Stimulated activated naive CD4-positive, alpha-beta T cell (primary cell): ENCODE results near the gene FIG4.
"Not testable (repeated sequence)": the region's sequence is repeated elsewhere in the genome, so short reads cannot be mapped to it uniquely, and the experiment has no call there.

Experiments used
- DNase-seq, 6 experiments: peaks; one replicate each; lab custom pipeline; 2025; lab: John Stamatoyannopoulos, UW

Gene FIG4

DNA sequence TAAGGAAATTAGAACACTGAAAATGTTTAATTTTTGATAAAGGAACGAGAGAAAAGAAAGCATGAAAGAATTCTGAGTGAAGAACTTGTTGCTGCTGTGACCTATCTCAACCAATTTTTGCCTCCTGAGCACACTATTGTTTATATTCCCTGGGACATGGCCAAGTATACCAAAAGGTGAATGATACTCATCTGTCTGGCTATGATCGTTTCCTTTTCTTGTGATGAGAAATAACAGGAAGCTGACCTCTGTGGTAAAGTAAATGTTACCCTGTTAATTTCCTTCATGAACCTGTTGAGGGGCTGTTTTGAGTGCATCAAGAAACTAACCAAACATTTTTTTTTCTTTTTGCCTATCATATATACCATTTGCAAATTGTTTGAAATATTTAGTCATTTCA is 69.1 kb downstream of the FIG4 start:
- DNase-seq: no peak

DNA sequence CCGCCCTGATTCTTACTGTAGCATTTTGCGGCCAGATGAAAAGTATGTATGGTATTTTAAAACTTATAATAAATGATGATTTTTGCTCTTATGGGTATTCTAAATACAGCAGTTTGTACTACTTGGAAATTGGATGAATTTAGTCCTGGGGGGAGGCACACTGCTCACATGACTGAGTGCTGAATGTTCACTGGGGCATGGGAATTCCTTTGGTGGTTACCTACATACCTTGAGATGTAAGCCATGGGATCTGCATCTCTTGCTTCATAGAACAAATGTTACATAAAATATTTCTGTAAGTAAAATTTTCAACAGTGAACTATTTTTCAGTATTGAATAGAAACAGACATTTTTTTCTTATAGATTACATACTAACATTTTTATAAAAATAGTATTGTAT is 71.1 kb downstream of the FIG4 start:
- DNase-seq: no peak

DNA sequence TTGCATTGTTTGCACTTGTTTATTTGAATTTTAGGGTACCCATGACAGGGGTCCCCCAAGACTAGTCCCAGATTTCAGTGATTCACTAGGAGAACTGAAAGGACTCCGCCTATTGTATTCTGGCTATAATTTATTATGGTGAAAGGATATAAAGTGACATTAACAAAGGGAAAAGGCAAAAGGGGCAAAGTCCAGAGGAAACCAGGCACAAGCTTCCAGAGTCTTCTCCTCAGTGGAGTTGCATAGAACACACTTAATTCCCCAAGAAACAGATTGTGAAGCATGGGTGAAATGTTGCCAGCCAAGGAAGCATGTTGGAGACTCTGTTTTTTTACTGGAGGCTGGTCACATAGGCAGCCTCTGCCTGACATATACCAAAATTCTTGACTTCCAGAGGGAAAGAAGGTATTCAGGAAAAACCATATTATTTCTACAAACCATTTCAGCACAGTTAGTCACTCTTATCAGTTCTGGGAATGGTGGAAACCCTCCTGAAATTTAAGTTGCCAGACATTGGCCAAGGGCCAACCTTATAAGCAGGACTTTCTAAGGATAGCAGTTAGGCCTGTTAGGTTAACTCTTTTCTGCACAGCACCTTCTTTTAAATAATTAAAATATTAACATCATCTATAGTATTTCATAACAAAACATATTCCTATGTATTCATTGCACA is 71.8 kb downstream of the FIG4 start:
- no peak for DNase-seq

DNA sequence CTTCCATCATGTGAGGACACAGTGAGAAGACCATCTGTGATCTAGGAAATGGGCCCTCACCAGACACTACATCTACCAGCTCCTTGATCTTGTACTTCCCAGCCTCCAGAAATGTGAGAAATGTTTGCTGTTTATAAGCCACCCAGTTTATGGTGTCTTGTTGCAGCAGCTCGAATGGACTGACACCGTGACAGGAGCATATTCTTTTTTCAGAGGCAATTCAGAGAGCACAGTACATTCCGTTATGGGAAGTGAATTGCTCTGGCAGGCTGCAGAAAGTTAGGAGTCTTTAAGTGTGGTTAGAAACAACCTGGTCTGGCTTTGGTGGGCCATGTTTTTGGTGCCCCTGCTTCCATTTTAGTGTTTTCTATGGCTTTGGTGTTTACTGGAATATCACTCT is 75.1 kb downstream of the FIG4 start:
- DNase-seq: no peak

DNA sequence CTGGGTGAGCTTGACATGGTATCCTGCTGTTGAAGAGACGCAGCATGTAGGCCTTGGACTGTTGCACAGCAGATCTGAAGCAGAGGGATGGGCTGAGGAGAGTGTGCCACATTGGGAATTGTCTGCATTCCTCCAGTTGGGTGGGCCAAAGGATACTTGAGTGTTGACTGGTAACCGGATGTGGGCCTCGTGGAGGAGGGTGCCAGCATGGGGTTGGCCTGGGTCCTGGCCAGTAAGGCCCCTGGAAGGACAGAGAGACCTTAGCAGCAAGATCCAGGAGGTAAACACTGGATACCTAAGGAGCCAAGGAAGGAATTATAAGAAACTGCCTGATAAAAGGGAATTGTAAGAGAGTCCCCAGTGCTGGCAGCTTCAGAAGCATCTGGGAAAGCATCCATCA is 76.9 kb downstream of the FIG4 start:
- no peak for DNase-seq

DNA sequence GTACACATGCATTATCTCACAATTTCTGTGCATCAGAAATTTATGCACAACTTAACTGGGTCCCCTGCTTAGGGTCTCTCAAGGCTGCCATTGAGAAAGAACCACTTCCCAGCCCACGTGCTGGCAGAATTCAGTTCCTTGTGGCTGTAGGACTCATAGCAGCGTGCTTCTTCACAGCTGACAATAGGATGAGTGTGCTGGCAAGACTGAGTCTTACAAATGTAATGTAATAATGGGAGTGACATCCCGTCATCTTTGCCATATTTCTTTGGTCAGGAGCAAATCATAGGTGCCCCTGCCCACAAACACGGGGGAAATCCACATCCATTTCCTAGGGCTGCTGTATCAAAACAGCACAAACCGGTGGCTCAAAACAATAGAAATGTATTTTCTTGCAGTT is 77.4 kb downstream of the FIG4 start:
- no peak for DNase-seq

DNA sequence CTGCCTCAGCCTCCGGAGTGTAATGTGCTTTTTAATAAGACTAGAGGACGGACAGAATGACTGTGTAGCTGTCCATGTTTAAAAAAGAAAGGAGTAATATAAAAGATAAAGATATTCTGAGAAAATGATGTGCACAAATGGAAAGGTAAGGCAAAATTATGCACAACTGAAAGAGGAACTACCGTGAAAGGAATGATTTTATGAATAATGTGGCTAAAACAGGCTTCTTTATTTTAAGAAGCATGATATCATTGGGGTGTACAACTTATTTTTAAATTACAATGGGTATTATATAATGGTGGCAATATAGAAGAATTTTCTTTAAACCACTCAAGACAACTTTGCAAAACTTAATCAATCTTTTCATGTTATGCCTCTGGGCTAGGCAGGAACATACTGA is 78.1 kb downstream of the FIG4 start:
- no peak for DNase-seq

DNA sequence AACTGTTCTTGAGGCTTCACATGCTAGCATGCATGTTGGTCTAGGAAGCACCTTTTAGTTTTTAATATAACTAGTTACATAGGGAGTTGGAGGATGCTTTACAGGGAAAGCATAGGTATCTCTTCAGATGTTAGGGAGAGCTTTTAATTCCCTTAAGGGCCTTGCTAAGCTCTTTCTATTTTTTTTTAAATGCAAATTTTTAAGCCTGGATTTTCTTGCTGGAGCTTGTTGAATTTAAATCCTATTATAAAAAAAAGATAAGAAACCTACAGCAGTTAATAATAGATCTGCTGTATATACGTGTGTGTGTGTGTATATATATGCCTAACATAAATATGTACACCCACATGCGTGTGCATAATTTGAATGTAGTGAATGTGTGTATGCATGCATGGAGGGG is 79.0 kb downstream of the FIG4 start:
- DNase-seq: no peak

DNA sequence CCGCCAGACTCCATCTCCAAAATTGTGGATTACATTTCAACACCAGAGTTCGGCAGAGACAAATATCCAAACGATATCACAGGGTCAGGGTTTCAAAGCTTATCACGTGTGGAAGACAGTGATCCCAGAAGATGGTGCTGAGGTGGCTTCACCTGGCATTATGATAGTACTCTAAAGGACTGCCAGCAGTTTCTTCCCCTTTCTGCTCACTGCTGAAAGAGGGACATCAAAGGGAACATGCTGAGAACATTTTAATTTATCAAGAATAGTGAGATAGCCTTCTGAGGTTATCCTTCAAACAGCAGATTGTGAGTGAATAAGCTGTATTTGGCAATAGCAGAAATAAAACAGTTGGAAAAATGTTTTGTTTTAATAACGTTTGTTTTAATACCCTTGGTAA is 79.7 kb downstream of the FIG4 start:
- DNase-seq: no peak

DNA sequence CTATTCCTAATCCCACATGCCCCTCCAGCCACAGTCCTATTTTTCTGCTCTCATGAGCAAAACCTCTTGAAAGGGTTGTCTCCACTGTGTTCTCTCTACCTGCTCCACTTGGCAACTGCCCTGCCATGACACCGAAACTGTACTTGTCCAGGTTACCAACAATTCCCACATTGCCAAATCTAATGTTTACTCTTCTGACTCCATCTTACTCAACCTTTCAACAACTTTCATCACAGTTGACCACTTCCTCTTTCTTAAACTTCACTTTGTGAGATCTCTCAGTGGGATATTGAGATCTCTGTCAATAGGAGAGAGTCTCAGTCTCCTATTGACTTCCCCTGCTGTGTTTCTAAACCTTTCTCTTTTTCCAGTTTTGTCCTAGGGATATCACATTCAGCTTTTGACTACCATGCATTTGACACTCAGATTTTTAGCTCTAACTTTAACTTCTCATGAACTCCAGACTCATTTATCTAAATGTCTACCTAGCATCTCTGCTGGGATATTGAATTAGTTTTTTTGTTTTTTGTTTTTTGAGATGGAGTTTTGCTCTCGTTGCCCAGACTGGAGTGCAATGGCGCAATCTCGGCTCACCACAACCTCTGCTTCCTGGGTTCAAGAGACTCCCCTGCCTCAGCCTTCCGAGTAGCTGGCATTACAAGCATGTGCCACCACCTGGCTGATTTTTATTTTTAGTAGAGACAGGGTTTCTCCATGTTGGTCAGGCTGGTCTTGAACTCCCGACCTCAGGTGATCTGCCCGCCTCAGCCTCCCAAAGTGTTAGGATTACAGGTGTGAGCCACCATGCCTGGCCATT is 81.1 kb downstream of the FIG4 start:
- not testable (repeated sequence) for DNase-seq

DNA sequence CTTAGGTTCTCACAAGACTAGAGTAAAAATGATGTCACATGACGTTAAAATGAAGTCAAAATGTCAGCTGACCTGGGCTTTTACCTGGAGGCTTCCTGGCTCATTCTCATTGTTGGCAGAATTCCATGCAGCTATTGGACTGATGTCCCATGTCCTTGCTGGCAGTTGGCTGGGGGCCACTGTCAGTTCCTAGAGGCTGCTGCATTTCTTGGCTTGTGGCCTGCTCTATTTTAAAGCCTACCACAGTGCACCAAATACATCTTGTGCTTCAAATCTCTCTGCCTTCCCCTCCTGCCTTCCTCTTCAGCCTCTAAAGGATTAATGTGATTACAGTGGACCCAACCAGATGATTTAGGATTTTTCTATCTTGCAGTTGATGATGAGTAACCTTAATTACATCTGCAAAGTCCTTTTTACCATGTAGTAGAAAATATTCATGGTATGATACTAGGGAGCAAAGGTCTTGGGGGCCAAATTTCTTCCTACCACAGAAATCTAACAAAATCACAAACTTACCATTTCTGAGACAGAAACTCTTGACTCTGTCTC is 81.9 kb downstream of the FIG4 start:
- DNase-seq: no peak

DNA sequence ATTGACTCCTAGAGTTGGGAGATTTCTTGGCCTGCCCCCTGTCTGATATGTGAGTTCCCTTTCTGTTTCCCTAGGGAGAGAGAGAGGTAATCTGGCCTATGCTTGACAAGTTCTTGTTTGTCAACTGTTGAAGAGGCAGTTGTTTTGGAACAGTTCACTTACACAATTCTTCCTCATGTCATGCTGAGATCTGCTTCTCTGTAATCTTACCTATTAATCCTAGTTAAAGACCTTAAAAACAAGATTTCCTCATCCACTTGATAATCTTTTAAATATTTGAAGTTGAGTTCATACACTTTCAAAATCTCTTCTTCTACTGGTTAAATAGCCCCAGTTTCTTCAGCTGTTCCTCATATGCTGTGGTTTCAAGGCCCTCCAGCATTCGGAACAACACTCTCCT is 89.9 kb downstream of the FIG4 start:
- DNase-seq: no peak

DNA sequence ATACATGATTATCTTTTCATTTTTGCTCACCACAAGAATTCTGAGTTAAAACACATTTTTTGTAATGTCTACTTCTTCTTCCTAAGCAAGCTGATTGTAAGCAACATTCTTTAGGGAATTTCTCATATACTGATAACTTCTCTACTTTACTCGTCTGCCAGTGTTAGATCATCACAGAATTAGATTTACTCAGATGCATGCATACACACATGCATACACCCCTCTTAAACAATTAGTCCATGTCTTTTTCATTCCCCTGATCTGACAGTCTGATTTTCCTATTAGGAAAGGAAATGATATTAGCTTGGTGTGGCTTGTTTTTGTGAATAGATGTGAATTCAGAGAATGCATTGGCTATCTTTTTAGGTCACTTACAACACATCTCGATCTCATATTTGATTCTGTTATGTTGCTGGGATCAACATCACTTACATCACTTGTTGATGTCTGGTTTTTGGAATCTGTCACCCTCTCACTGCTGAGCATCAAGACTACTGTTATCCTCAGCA is 91.4 kb downstream of the FIG4 start:
- no peak for DNase-seq

DNA sequence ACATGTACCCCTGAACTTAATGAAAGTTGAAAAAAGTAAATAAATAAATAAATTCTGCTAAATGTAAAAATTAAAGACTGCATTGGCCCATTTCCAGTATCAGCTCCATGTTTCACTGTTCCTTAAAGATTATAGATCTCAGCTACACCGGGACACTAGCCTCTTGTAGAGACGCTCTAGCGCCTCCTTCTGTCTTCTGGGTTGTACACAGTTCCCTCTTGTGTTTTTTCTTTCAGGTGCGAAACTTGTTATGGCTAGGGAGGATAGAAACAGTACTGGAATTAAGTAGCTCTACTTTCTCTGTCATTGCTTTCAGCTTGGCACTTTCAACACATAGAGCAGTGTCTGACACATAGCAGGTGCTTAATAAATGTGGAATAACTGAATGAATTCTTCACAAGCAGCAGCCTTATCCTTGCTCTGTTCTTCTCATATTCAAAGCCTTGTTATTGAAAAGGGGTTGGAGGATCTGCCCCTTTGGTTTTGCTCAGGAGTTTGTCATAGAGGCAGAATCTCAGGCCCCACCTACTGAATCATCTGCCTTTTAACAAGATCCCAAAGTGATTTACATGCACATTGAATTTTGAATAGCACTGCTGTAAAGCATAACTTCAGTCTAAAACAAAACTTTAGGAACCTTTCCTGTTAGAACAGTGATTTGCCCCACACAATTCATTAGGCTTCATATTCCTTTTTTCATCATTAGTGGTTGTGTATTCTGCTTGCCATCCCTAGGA is 92.3 kb downstream of the FIG4 start:
- DNase-seq: no peak

DNA sequence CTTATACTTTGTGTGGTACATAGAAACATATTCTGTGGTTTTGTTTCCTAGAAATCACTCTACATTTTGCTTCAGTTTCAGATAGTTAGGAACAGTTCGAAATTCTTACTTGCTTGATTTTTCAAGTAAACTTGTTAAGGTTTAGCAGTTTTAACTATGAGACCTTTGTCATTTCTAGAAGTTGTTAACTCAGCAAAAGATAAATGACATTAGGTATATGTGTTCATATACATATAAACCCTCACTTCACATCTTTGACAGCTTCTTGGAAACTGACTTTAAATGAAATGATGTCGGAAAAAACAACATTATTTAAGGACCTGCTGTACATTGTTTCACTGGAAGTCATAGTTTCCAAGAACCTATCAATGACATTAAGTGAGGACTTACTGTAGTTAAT is 96.2 kb downstream of the FIG4 start:
- no peak for DNase-seq

DNA sequence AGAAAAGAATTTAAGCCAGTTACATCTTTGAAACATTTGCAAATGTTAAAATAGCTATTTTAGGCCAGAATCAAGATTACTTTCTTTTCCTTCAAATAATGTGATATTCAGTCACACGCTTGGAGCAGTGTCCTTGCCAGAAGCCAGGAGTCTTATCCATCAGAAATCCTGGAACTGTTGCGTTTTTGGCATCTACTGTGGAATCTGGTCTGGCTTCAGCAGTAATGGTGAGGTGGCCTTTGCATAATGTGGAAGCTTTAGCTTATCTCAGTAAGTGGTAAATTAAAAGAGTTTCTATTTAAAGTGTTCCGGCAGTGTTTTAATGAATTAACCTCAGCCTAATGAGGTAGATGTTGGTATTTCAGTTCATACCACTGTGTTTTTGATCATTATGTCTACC is 97.6 kb downstream of the FIG4 start:
- no peak for DNase-seq

DNA sequence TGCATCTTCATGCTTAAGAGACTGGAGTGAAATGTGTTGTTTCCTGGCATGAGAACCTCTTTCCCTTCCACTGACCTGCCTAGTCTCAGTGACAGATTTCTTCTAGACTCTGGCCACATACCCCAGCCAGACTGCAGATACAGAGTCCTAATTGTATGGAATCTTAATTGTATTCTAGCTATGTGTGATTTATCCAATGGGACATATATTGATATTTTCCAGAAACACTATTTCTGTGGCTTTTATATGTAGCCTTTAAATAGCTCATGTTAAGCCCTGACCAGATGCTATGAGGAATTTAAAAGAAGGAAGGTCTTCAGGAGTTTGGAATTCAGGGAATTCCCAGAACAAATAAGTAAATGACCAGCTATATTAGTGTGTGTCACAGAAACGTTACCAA is 99.0 kb downstream of the FIG4 start:
- no peak for DNase-seq

DNA sequence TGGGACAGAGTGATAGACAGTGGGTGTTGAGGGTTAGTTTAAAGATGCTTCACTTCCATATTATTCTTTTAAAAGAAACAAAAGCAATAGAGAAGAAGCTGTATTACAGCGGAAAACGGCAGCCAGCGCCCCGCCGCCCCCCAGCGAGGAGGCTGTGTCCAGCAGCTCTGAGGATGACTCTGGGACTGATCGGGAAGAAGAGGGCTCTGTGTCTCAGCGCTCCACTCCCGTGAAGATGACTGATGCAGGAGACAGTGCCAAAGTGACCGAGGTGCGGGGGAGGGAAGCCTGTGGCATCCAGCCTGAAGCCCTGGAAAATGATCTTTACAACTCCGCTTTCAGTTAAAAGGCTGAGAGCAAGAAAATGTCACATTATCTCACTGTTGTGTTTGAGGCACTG is 100.2 kb downstream of the FIG4 start:
- DNase-seq: no peak

DNA sequence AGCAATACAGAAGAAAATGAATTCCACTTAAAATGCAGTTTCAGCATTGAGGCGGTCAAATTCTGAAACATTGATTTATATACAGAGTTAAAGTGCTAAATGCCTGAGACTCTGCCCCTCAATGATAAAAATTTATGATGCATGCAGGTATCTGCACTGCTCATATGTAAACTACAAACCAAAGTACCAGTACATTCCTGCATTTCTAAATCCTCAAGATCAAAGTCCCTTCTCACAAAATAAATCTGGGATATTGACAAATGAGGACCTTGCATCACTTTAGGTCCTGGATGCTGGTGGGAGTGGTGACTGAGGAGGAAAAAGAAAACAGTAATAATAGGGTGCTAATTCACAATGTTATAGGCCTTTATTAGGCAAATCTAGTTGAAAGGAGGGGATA is 101.9 kb downstream of the FIG4 start:
- DNase-seq: no peak

DNA sequence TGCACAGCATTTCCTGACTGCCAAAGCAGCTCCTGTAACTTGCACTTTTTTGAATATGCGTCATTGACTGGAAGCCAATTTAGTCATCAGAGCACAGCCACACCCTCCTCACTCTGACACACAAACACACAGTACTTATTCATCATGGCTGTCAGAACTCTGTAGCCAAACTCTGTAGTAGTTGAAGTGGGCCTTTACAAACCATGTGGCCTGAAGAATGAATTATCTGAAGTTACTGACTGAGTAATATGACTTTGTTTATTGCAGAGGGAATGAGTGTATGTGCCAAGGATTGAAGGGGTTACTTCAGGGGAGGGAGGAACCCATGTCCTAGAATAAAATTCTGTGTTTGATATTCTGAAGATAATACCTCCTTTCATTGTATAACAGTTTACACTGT is 102.7 kb downstream of the FIG4 start:
- no peak for DNase-seq

DNA sequence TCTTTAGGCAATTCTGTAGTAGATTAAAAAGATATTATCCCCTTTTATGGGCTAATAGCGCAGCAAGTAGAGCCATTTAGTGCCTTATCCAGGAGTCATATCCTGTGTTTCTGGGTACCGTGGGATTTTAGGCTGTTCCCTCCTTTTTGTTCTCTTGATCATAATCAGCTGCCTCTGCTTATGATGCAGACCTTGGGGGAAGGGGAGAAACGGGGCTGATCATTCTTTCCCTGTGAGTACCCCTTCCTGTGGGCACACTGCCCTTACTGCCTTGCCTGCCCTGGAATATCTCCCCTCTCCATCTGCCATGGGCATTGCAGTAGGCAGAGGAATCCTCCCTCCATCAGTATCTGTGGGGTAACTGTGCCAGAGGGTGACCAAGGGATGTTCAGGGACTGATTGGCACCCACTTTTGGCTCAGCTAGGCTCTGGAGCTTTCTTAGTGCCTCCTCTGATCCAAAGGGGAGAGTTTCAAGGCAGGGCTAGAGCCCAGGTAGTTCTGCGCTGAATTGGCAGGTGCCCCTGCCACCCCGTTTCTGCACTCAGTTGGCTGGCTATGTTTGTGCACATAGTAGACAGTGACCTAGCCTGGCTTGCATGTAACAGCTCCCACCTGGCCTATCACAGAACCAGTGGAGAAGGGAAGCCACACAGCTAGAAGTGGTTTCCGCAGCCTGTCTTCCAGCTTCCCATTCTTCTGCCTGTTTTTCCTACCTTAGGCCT is 103.3 kb downstream of the FIG4 start:
- DNase-seq: no peak

DNA sequence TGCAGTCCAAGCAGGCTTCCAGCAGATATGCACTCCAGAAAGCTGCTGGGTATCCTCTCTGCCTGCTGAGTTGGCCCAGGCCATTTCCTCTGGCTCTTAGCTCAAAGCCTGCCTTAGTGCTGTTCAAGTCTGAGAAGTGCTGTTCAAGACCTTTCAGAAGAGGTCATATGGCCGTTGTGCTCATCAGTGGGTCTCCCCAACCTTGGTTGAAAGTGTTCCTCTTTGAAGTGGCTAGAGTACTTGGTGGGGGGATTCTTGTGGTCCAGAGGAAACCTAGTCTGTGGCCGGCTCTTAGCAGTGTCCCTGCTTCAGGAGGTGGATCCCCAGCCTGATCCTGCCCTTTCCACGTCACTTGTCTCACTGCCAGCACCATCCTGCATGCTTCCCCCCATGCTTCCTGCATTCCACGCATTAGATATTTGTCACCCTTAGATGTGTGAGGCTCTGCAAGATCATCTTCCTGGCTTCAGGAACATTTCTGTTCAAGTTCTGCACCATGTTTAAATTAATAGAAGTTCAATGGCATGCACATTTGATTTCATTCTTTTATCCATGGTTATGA is 105.0 kb downstream of the FIG4 start:
- no peak for DNase-seq
